Measurements from ENCODE around the gene WWTR1. TPM values are rescaled to one million over a fixed set of nuclear protein-coding genes. Genes with fewer than 3 reads are reported as not detected.

Gene WWTR1
- total and polyA plus RNA-seq, 2 donors (not counting 3 experiments of a cell fraction or from before 2014, with no cell fraction given) = 210 to 341 TPM

DNA sequence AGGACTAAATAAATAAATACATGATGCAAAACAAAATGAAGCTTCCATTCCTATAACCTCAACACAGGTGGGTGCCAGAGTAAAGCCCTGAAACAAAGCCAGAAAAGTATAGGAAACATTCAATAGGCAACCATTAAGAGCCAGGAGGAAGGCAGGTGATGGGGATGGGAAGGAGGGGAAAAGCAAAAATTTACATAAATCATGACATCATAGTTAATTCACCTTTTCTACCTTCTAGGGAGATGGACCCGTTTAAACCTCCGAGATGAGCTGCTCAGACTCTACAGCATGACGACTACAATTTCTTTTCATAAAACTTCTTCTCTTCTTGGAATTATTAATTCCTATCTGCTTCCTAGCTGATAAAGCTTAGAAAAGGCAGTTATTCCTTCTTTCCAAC, 155.4 kb downstream of the WWTR1 start:
- no peaks in the 10 kb centered on the region for H3K27me3 ChIP-seq (ENCODE audit: control insufficient read depth in 2 of 2, insufficient read depth in 2 of 2, low read length in 2 of 2)
- H3K4me3 ChIP-seq (replicated peaks in 1 of 3; ENCODE audit: insufficient read depth in 1 of 3, low read depth in 1 of 3, low read length in 3 of 3) = no peak overlapping the region
- intact Hi-C loops (cut with micrococcal nuclease) = no loop called here
- no peaks in the 10 kb centered on the region for H4K20me1 ChIP-seq (replicated peaks; ENCODE audit: control insufficient read depth, extremely low read depth, insufficient read depth, low read length)
- no peaks in the 10 kb centered on the region for H3K9me1 ChIP-seq (replicated peaks; ENCODE audit: control insufficient read depth, extremely low read depth, insufficient read depth, low read length)
- dilution Hi-C loops (cut with MboI; ENCODE audit: extremely low pct_ligation_motif_present, low sequenced_read_pairs) = loop anchor here (25.0 kb wide), 1 partner anchor 235 kb away; no protein-coding TSS in a partner anchor
- DNase-seq (ENCODE audit: low read depth, low spot score) (no peak), FAIRE-seq (no peak)
- H3K79me2 ChIP-seq (ENCODE audit: control insufficient read depth, insufficient read depth, low read length) = no peaks in the 10 kb centered on the region
- no peak for TF ChIP-seq MYC (IDR thresholded peaks at IDR 0.05; ENCODE audit: low read depth, low read length)
- no peak for TF ChIP-seq JUN (IDR thresholded peaks at IDR 0.05; ENCODE audit: borderline replicate concordance, insufficient read depth, insufficient read length, low read depth)
- no peak for TF ChIP-seq GATA2 (IDR thresholded peaks at IDR 0.05; ENCODE audit: insufficient read depth, insufficient read length, low read depth, low read length)
- TF ChIP-seq, protein P1, sequence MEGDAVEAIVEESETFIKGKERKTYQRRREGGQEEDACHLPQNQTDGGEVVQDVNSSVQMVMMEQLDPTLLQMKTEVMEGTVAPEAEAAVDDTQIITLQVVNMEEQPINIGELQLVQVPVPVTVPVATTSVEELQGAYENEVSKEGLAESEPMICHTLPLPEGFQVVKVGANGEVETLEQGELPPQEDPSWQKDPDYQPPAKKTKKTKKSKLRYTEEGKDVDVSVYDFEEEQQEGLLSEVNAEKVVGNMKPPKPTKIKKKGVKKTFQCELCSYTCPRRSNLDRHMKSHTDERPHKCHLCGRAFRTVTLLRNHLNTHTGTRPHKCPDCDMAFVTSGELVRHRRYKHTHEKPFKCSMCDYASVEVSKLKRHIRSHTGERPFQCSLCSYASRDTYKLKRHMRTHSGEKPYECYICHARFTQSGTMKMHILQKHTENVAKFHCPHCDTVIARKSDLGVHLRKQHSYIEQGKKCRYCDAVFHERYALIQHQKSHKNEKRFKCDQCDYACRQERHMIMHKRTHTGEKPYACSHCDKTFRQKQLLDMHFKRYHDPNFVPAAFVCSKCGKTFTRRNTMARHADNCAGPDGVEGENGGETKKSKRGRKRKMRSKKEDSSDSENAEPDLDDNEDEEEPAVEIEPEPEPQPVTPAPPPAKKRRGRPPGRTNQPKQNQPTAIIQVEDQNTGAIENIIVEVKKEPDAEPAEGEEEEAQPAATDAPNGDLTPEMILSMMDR (IDR thresholded peaks at IDR 0.05; ENCODE audit: extremely low read depth in 1 of 2, insufficient read depth in 1 of 2, low read depth in 1 of 2, low read length in 2 of 2) = no peak
- no peak for TF ChIP-seq POLR2A (IDR thresholded peaks at IDR 0.05; ENCODE audit: low read depth, low read length)
- TF ChIP-seq FOS (IDR thresholded peaks at IDR 0.05; ENCODE audit: borderline replicate concordance, insufficient read depth, low read length) = no peak
- TF ChIP-seq, protein P2, sequence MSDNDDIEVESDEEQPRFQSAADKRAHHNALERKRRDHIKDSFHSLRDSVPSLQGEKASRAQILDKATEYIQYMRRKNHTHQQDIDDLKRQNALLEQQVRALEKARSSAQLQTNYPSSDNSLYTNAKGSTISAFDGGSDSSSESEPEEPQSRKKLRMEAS (IDR thresholded peaks at IDR 0.05; ENCODE audit: insufficient read depth, insufficient read length) = no peak
- TF ChIP-seq EZH2 (IDR thresholded peaks at IDR 0.05; ENCODE audit: borderline replicate concordance, low read depth, low read length, severe bottlenecking) = no peak
- H3K9me3 ChIP-seq (replicated peaks; ENCODE audit: control insufficient read depth, insufficient read depth, low read length) = no peaks in the 10 kb centered on the region
- no peak overlapping the region for H3K9ac ChIP-seq (replicated peaks; ENCODE audit: extremely low read depth, insufficient read depth, low read length)
- no peak overlapping the region for H3K4me2 ChIP-seq (ENCODE audit: insufficient read depth, low read length)
- BruUV-seq (replicated peaks) = no TSS peak
- POLR2A ChIA-PET = no interaction called here
- no peaks in the 10 kb centered on the region for H3K36me3 ChIP-seq (ENCODE audit: control insufficient read depth in 2 of 2, extremely low read depth in 1 of 2, insufficient read depth in 2 of 2, low read length in 2 of 2)
- CTCF ChIA-PET = interaction anchor here (0.8 to 3.6 kb wide), 11 partner anchors 10 to 306 kb away, joined by 3 to 24 read pairs (median 4); no protein-coding TSS in a partner anchor
- no peak overlapping the region for H2AFZ ChIP-seq (ENCODE audit: low read depth, low read length)
- peaks cover 22% of the 10 kb centered on the region for H3K4me1 ChIP-seq (ENCODE audit: control insufficient read depth, extremely low read depth, insufficient read depth, low read length)
- no peak overlapping the region for H3K27ac ChIP-seq (ENCODE audit: insufficient read depth, low read depth, low read length)
